Right cardiac atrium (tissue), 5 donors: ENCODE data around the gene KCNC3. TPM values are rescaled to one million over a fixed set of nuclear protein-coding genes. Genes with fewer than 3 reads are reported as not detected.
A peak's percentile ranks its signal among the peaks of the same experiment; 100 is the strongest.

Source experiments
- ATAC-seq, 2 donors: fragments of 200-7000 bp; cut with Tn5 transposase; one replicate each; pipeline versions ENCODE4 v1.8.0 to v1.9.1; 2020; ENCODE audit warnings: moderate library complexity in 2 of 2, mild to moderate bottlenecking in 1 of 2
- DNase-seq, 3 donors: peaks; one replicate each; pipeline ENCODE4 v3.0.0-alpha.2; 2020
- H3K27ac ChIP-seq: one replicate; pipeline ENCODE4 v1.5.1; 2013; ENCODE audit warnings: mild to moderate bottlenecking, low read length, control low read depth, moderate library complexity
- H3K27me3 ChIP-seq: one replicate; pipeline ENCODE4 v1.6.1; 2013; ENCODE audit not compliant: control insufficient read depth, insufficient read depth
- H3K4me1 ChIP-seq: one replicate; pipeline ENCODE4 v1.6.1; 2013; ENCODE audit warnings: low read length; ENCODE audit not compliant: control insufficient read depth, insufficient read depth
- H3K4me3 ChIP-seq: one replicate; pipeline ENCODE4 v1.5.1; 2013; ENCODE audit warnings: low read length, control low read depth
- H3K9me3 ChIP-seq: one replicate; pipeline ENCODE4 v1.6.1; 2013; ENCODE audit warnings: low read length; ENCODE audit not compliant: control insufficient read depth
- WGBS: extraction: QIAGEN DNeasy Blood & Tissue Kit; methylation state at CpG from one replicate; pipeline ENCODE4 v1.1.7; 2013; 5-methylcytosine and 5-hydroxymethylcytosine counted together
- intact Hi-C, 4 donors: fragments of 100-400 bp; cut with DNase I; formaldehyde crosslinking; loops; one replicate each; pipeline versions ENCODE4 v1.11.0 to v1.14.0; 2022 to 2023
- polyA plus RNA-seq: library from polyadenylated mRNA; stranded (reverse); fragments of 200-250 nt; gene quantifications from one replicate; pipeline ENCODE4 v1.2.3, GENCODE V29; 2013
- total RNA-seq, 4 donors: library from RNA; stranded (reverse); fragmentation: NEBNext Ultra II Directional; extraction: Animal tissue kit (Norgen Biotek cat#: 25700); gene quantifications; one replicate each; pipeline ENCODE4 v1.2.1, GENCODE V29; 2021
- donor health status: healthy with polysubstance abuse.
- donor health status: DM: no; HTN: yes; CAD: no.
- donor health status: DM: no; HTN: no; CAD: no.
- donor health status: DM: no; HTN: yes; CAD: no; lungs with severe emphysema.
- donor health status: DM: yes; HTN: yes; CAD: no.

KCNC3 gene
- total and polyA plus RNA-seq, 5 donors = 3.0 to 6.1 (median 4.8) TPM

DNA sequence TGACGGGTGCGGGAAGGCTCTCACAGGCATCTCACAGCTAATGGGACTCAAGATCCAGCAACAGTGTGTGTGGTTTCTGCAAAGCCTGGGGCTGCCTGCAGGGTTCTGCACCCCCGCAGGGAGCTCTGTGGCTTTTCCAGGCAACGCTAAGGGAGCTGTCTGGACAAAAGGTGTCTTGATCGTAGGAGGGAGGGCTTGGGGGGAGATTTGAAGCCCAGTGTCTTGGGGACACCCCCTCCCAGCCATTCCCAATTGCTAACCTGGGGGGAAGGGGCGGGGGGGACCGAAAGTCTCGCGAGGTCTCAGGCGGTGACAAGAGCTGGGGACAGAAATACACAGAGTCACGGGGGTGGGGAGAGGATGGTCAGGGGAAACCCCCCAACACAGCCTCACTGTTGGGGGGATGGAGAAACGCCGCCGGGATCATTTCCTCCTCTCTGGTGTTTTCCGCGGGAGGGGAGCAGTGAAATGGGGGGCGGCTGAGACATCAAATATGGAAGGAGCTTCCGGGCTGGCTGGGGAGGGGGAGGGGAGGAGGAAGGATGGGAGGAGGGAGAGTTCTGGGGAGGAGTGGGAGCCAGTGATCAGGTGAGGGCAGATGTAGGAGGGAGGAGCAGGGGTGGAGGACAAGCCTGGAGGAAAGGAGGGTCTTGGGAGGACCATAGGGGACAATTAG, 13.3 kb downstream of the KCNC3 start:
- WGBS = 1% methylated on average over 18 of the region's 18 CpGs
- intact Hi-C loops = no loop called here
- peak overlapping the region; percentile 26 for H3K4me3 ChIP-seq
- no peak for DNase-seq
- no peaks in the 10 kb centered on the region for H3K9me3 ChIP-seq
- no peaks in the 10 kb centered on the region for H3K27me3 ChIP-seq
- no peak overlapping the region for H3K27ac ChIP-seq
- no peaks in the 10 kb centered on the region for H3K4me1 ChIP-seq
- ATAC-seq = peak in 1 of 2 donors; percentile 6

DNA sequence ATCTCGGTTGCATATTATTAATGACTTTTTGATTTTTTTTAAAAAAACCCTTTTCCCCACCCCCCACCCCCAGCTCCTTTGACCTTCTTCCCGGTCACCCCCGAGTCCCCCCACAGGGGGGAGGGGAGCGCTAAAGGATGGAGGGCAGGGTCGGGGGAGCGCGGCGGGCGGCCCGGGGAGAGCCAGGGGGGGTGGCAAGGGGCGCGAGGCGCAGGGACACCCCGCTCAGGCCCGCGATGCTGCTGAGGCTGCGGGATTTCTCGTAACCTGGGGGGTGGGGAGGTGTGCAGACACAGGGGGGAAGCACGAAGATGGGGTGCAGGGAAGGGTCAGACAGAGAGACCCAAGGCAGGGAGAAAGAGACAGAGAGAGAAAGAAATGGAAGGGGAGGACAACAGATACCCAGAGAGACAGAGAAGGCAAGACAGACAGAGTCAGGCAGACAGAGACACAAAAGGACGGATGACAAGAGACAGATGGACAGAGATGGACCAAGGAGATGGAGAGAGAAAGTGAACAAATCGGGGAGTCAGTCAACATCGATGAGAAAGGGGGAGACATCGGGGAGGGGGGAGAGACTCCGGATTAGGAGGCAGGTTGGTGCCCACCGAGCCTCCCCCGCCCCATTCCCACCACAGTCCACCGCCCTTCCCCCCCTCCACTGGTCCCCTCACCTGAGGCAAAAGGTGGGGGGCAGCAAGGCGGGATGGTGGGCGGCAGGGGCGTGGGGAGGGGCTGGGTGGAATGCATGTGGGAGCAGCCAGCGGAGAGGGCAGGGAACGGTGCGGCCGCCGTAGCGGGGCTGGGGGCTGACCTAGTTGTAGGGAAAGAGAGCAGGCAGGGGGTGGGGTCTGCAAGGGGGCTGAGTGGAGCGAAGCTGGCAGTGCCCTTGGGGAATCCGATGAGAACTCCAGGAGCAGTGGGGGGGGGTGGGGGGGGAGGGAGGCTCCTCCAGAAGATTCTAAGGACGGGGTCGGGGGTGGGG, 14.2 kb downstream of the KCNC3 start:
- DNase-seq = no peak
- intact Hi-C loops = no loop called here

DNA sequence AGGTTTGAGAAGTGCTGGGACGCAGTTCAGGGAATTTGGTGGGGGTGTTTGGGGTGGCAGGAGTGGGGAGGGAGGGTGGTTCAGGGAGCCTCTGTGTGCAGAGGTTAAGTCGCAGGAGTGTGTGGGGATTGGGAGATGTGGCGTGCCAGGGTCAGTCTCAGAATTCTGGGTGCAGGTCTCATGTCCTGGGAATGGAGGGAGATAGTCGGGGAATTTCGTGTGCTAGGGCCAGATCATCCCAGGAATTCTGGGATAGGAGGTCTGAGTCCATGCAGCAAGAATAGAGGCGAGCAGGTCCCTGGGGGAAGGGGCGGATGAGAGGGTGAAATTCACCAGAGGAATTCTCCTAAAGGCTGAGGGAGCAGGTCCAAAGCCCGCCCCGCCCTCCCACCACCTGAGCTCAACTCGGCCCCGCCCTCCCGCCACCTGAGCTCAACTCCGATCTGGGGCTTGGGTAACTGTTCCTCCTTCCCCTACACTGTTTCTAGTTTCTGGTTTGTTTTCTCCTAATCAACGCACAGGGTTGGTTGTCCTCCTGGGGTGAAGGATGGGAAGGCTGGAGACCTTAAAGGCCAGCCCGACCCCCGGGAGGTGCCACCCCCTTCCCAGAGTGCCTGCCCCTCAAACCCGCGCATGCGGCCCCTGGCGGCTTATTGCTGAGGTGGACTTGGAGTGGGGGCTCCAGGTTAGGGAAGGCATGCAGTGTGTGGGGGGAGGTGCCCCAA, 15.2 kb downstream of the KCNC3 start:
- ATAC-seq (no peak), DNase-seq (no peak)
- no peaks in the 10 kb centered on the region for H3K4me1 ChIP-seq
- H3K4me3 ChIP-seq = no peak overlapping the region
- intact Hi-C loops = no loop called here
- no peak overlapping the region for H3K27ac ChIP-seq
- H3K9me3 ChIP-seq = no peaks in the 10 kb centered on the region
- H3K27me3 ChIP-seq = no peaks in the 10 kb centered on the region
- 4% methylated on average over 20 of the region's 20 CpGs for WGBS

More for the DNA sequence above, 14.2 kb downstream of the KCNC3 start:
- Histone ChIP-seq H3K4me1 (no peaks in the 10 kb centered on the region), H3K27me3 (no peaks in the 10 kb centered on the region), H3K9me3 (no peaks in the 10 kb centered on the region), H3K27ac (no peak overlapping the region), H3K4me3 (peak overlapping the region; percentile 26)
- WGBS = 1% methylated on average over 40 of the region's 40 CpGs
- no peak for ATAC-seq

DNA sequence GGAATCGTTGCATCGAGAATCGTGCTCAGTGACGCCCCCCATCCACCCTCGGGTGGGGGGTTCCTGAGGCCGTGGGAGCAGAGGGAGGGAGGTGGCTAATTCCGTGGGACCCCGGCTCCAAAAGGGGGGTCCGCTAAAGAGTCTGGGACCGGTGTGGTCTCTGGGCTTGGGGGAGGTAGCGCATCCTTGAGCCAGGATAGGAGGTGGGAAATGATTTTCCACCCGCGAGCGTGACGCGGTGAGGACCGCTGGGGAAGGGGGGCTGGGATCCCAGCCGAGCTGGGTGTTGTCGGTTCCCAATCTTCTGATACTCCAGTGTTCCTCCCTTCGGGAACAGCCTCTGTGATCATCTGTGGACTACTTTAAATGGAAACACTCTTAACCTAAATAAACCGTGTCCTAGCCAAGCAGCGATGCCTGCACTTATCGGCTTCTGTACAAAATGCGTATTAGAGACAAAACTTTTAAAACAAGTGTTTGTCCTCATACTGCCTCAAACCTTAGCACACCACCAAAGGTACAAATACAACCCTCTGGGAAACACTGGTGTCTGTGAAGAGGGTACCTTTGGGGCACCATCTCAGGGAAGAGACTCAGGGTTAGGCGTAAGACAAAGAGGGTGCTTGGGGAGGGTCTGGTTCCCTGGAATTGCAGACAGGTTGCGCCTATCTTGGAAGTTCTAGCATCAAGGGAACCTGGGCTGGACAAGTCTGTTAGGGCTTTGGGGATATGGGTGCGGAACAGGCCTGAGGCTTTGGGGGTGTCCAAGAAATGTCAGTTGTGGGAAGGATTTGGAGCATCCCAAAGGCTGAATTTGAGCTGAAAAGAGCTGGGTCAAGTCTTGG, 16.0 kb downstream of the KCNC3 start:
- ATAC-seq = no peak
- Histone ChIP-seq H3K27me3 (no peaks in the 10 kb centered on the region), H3K4me3 (peak overlapping the region; percentile 7), H3K27ac (no peak overlapping the region), H3K9me3 (no peaks in the 10 kb centered on the region), H3K4me1 (no peaks in the 10 kb centered on the region)
- WGBS = 8% methylated on average over 27 of the region's 27 CpGs
- intact Hi-C loops = no loop called here
- no peak for DNase-seq

DNA sequence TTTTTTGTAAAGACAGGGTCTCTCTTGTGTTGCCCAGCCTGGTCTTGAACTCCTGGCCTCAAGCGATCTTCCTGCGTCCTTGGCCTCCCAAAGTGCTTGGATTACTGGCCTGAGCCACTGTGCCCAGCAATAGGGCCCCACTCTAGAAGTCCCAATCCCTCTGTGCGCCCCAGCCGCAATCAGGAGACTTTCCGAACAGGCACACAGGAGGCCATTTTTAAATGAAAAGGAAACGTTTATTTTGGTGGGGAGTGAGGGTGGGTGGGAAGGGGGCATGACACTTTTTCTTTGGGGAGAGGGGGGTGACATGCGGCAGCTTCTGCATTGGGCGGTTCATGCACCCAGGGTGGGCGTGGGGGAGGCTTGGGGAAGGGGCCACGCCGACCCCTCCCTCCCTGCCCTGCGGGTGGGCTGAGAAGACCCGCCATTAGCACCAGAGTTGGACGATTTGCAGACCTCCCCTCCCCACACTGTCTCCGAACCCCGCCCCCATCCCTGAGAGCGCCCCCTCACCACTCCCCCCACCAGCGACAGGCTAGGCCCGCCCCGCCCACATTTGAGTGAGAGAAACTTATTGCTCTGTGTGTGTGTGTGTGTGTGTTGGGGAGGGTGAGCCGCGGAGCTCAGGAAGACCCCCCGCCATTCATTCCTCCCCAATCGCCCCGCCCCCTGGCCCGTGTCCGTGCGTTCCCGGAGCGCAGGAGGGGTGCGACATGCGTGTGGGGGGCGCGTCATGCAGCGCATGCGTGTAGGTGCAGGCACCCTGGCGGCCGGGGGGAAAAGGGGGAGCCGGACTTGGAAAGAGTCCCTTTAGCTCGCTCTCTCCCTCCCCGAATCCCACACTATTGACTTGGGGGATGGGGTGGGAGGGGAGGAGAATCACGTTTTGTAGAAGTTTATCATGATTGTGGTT, 17.2 kb downstream of the KCNC3 start:
- Histone ChIP-seq H3K9me3 (no peaks in the 10 kb centered on the region), H3K27ac (no peak overlapping the region), H3K4me1 (no peaks in the 10 kb centered on the region), H3K4me3 (peak overlapping the region; percentile 6), H3K27me3 (no peaks in the 10 kb centered on the region)
- intact Hi-C loops = no loop called here
- peak in 2 of 3 donors; percentile 60 to 77 for DNase-seq
- peak; percentile 36 to 51 for ATAC-seq
- 3% methylated on average over 42 of the region's 42 CpGs for WGBS

DNA sequence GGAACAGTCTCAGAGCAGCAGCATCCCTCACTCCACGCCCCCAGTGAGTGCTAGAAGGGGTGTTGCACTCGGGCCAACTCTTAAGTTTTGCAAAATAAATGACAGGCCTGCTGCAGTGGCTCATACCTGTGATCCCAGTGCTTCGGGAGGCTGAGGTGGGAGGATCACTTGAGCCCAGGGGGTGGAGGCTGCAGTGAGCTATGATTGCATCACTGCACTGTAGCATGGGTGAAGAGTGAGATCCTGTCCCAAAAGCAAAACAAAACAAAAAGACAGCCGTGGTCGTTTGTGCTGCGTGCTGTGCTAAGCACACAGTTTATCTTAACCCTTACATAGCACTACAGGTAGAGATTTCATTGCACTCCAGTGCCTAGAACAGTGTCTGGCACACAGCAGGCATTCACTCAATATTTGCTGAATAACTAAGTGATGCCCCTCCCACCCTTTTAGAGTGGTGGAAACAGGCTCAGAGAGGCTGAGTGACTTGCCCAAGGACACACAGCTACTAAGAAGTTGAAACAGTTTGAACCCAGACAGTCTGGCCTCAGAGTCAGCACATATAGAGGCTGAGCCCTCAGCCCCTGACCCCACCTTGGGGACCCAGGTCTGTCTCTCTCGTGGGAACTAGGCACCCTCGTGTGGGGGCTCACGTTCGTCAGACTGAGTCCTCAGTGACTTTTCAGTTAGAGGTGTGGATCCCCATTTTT, 18.3 kb downstream of the KCNC3 start:
- no peak overlapping the region for H3K27ac ChIP-seq
- intact Hi-C loops = no loop called here
- no peaks in the 10 kb centered on the region for H3K27me3 ChIP-seq
- H3K4me1 ChIP-seq = no peaks in the 10 kb centered on the region
- DNase-seq = no peak
- H3K4me3 ChIP-seq = no peak overlapping the region
- ATAC-seq = no peak
- no peaks in the 10 kb centered on the region for H3K9me3 ChIP-seq
- WGBS = 40% methylated on average over 10 of the region's 10 CpGs

DNA sequence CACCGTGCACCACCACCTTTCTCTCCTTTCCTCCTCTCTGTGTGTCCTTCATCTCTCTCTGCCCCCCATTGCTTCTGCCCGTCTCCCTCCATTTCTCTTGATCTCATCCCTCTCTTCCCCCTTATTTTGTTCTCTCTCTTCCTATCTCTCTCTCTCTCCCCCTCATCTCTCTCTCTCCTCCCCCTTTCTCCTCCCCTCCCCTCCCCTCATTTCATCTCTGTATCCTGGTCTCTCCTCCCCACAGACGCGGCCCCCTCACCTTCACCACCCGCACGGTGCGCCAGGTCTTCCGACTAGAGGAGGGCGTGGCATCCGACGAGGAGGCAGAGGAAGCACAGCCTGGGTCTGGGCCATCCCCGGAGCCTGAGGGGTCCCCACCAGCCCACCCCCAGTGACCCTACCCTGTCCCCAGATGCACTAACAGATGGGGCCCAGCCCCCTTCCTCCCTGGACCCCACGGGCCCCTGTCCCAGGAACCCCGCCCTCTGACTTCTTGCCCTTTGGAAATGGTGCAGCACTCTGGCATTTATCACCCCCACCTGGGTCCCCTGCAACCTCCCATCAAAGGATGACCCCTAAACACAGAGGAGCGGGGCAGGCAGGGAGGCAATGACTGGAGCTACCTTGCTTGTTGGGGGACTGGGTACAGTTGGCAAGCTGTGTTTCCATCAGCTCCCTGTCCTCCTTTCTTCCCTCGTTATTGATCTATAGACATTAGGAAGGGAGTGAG, 19.6 kb downstream of the KCNC3 start:
- ATAC-seq = peak in 1 of 2 donors; percentile 20
- no peak for DNase-seq
- H3K9me3 ChIP-seq = no peaks in the 10 kb centered on the region
- no peak overlapping the region for H3K27ac ChIP-seq
- H3K27me3 ChIP-seq = no peaks in the 10 kb centered on the region
- WGBS = 57% methylated on average over 16 of the region's 16 CpGs
- no peak overlapping the region for H3K4me3 ChIP-seq
- H3K4me1 ChIP-seq = no peaks in the 10 kb centered on the region
- intact Hi-C loops = no loop called here

DNA sequence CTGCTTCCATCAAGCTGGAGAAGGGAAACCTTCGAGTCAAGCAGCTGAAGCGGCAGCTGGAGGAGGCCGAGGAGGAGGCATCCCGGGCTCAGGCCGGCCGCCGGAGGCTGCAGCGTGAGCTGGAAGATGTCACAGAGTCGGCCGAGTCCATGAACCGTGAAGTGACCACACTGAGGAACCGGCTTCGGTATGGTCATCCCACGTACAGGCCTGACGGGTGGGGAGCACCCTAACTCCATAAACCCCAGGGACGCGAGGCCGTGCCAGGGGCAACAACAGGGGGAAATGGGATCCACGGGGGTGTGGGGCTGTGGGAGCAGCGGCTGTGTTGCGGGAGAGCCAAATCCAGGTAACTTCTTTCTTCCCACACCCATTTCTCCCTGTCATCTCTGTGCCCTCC, 20.2 kb downstream of the KCNC3 start:
- Histone ChIP-seq H3K27ac (no peak overlapping the region), H3K4me1 (no peaks in the 10 kb centered on the region), H3K4me3 (no peak overlapping the region), H3K9me3 (no peaks in the 10 kb centered on the region), H3K27me3 (no peaks in the 10 kb centered on the region)
- no peak for DNase-seq
- WGBS = 83% methylated on average over 21 of the region's 21 CpGs
- ATAC-seq = no peak
- intact Hi-C loops = no loop called here

DNA sequence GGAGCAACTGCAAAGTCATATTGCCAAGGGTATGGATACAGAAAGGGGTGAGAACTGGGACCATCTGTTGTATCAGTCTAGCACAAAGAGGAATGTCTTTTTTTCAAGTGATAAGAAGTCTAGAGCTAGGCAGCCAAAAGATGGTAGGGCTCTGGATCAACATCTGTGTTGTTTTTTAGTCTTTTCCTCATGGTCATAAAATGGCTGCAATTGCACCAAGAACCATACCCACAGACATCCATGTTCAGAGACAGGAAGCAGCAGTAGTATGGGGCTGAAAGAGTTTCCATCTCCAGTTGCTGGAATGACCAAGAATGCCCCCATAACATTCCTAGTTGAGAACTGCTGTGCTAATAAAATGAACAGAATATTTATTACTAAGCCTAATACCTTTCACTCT, 25.6 kb downstream of the KCNC3 start:
- H3K4me1 ChIP-seq = no peaks in the 10 kb centered on the region
- no peak for ATAC-seq
- no peak overlapping the region for H3K4me3 ChIP-seq
- DNase-seq = no peak
- no peaks in the 10 kb centered on the region for H3K9me3 ChIP-seq
- no peak overlapping the region for H3K27ac ChIP-seq
- intact Hi-C loops = no loop called here
- H3K27me3 ChIP-seq = no peaks in the 10 kb centered on the region
